SJCRH30 (cell line): Measurements from ENCODE around the gene RGPD5. TPM values are rescaled to one million over a fixed set of nuclear protein-coding genes. Genes with fewer than 3 reads are reported as not detected.
"Not testable (repeated sequence)": the region's sequence is repeated elsewhere in the genome, so short reads cannot be mapped to it uniquely, and the experiment has no call there.

Source experiments
- DNase-seq, 2 experiments: peaks; one replicate each; pipeline ENCODE4 v3.0.0-alpha.2; 2015 to 2020
- H3K27ac ChIP-seq: fragments of 250-450 bp; sonication (Bioruptor Pico); 2 replicates; pipeline ENCODE4 v1.5.1; 2020; ENCODE audit warnings: mild to moderate bottlenecking, moderate library complexity
- H3K27me3 ChIP-seq: fragments of 250-450 bp; sonication (Bioruptor Pico); 2 replicates; pipeline ENCODE4 v1.5.1; 2020; ENCODE audit warnings: mild to moderate bottlenecking, moderate library complexity
- H3K36me3 ChIP-seq: fragments of 250-450 bp; sonication (Bioruptor Pico); 2 replicates; pipeline ENCODE4 v1.5.1; 2020; ENCODE audit warnings: mild to moderate bottlenecking, moderate library complexity
- H3K4me1 ChIP-seq: fragments of 250-450 bp; sonication (Bioruptor Pico); 2 replicates; pipeline ENCODE4 v1.5.1; 2020; ENCODE audit warnings: mild to moderate bottlenecking, moderate library complexity
- H3K4me3 ChIP-seq: fragments of 250-450 bp; sonication (Bioruptor Pico); 2 replicates; pipeline ENCODE4 v1.5.1; 2020; ENCODE audit warnings: mild to moderate bottlenecking, moderate library complexity
- H3K9me3 ChIP-seq: fragments of 250-450 bp; sonication (Bioruptor Pico); replicated peaks from 2 replicates; pipeline ENCODE4 v1.5.1; 2020; ENCODE audit warnings: mild to moderate bottlenecking, moderate library complexity
- total RNA-seq: library from RNA; depleted of rRNA; stranded (reverse); fragments of >200 nt; shearing (Covaris generic); gene quantifications from 2 replicates; pipeline ENCODE4 v1.2.3, GENCODE V29; 2014; rRNA removed

RGPD5 gene
- 13.3 and 37.1 TPM in 2 replicates for total RNA-seq

- not testable (repeated sequence) for H3K36me3 ChIP-seq, H3K27me3 ChIP-seq, DNase-seq, H3K27ac ChIP-seq, H3K9me3 ChIP-seq, H3K4me1 ChIP-seq, H3K4me3 ChIP-seq
Measured at GRCh38 chr2:109794074-109794737, at the start of gene RGPD5. Gene RGPD5 (plus strand): TSS chr2:109794305. CDS start chr2:109794466, 161 bp downstream.

- H3K27ac ChIP-seq, H3K4me1 ChIP-seq, H3K4me3 ChIP-seq, H3K9me3 ChIP-seq, H3K36me3 ChIP-seq, H3K27me3 ChIP-seq, DNase-seq: not testable (repeated sequence)
Measured at GRCh38 chr2:109751572-109751971, 42.5 kb upstream of the RGPD5 start.

GRCh38 chr2:109757163-109757824 lies 36.8 kb upstream of the RGPD5 start:
- not testable (repeated sequence) for H3K36me3 ChIP-seq, H3K4me1 ChIP-seq, DNase-seq, H3K27ac ChIP-seq, H3K4me3 ChIP-seq, H3K9me3 ChIP-seq, H3K27me3 ChIP-seq

- DNase-seq, H3K36me3 ChIP-seq, H3K27ac ChIP-seq, H3K4me1 ChIP-seq, H3K4me3 ChIP-seq, H3K27me3 ChIP-seq, H3K9me3 ChIP-seq: not testable (repeated sequence)
Measured at GRCh38 chr2:109760265-109761042, 33.7 kb upstream of the RGPD5 start.

GRCh38 chr2:109761043-109761454 lies 33.1 kb upstream of the RGPD5 start:
- H3K27ac ChIP-seq, H3K27me3 ChIP-seq, H3K9me3 ChIP-seq, H3K4me3 ChIP-seq, H3K36me3 ChIP-seq, DNase-seq, H3K4me1 ChIP-seq: not testable (repeated sequence)

GRCh38 chr2:109761976-109762375 lies 32.1 kb upstream of the RGPD5 start:
- not testable (repeated sequence) for H3K36me3 ChIP-seq, H3K27ac ChIP-seq, H3K27me3 ChIP-seq, DNase-seq, H3K4me3 ChIP-seq, H3K4me1 ChIP-seq, H3K9me3 ChIP-seq

GRCh38 chr2:109766074-109766473 lies 28.0 kb upstream of the RGPD5 start:
- H3K4me1 ChIP-seq, DNase-seq, H3K36me3 ChIP-seq, H3K27ac ChIP-seq, H3K4me3 ChIP-seq, H3K9me3 ChIP-seq, H3K27me3 ChIP-seq: not testable (repeated sequence)

GRCh38 chr2:109766886-109767578 lies 27.1 kb upstream of the RGPD5 start:
- H3K4me3 ChIP-seq, H3K27me3 ChIP-seq, H3K4me1 ChIP-seq, H3K9me3 ChIP-seq, H3K27ac ChIP-seq, H3K36me3 ChIP-seq, DNase-seq: not testable (repeated sequence)

- not testable (repeated sequence) for H3K36me3 ChIP-seq, H3K4me3 ChIP-seq, DNase-seq, H3K4me1 ChIP-seq, H3K27ac ChIP-seq, H3K9me3 ChIP-seq, H3K27me3 ChIP-seq
Measured at GRCh38 chr2:109768934-109769333, 25.2 kb upstream of the RGPD5 start.

GRCh38 chr2:109779118-109779517 lies 15.0 kb upstream of the RGPD5 start:
- not testable (repeated sequence) for DNase-seq, H3K4me3 ChIP-seq, H3K9me3 ChIP-seq, H3K27me3 ChIP-seq, H3K36me3 ChIP-seq, H3K4me1 ChIP-seq, H3K27ac ChIP-seq

GRCh38 chr2:109781147-109781816 lies 12.8 kb upstream of the RGPD5 start:
- not testable (repeated sequence) for DNase-seq, H3K27ac ChIP-seq, H3K4me3 ChIP-seq, H3K36me3 ChIP-seq, H3K27me3 ChIP-seq, H3K9me3 ChIP-seq, H3K4me1 ChIP-seq

- not testable (repeated sequence) for H3K27ac ChIP-seq, H3K27me3 ChIP-seq, H3K36me3 ChIP-seq, H3K4me1 ChIP-seq, H3K4me3 ChIP-seq, H3K9me3 ChIP-seq, DNase-seq
Measured at GRCh38 chr2:109782446-109782993, 11.6 kb upstream of the RGPD5 start.

GRCh38 chr2:109791530-109792279 lies 2.4 kb upstream of the RGPD5 start:
- not testable (repeated sequence) for H3K9me3 ChIP-seq

GRCh38 chr2:109792659-109793058 lies 1.4 kb upstream of the RGPD5 start:
- not testable (repeated sequence) for H3K27me3 ChIP-seq, DNase-seq, H3K4me1 ChIP-seq, H3K4me3 ChIP-seq, H3K27ac ChIP-seq, H3K9me3 ChIP-seq, H3K36me3 ChIP-seq

More at GRCh38 chr2:109791530-109792279, 2.4 kb upstream of the RGPD5 start:
- DNase-seq, H3K4me1 ChIP-seq, H3K4me3 ChIP-seq, H3K27ac ChIP-seq, H3K27me3 ChIP-seq, H3K36me3 ChIP-seq: not testable (repeated sequence)
